Measurements from ENCODE around the gene MGLL. TPM values are rescaled to one million over a fixed set of nuclear protein-coding genes. Genes with fewer than 3 reads are reported as not detected.

MGLL gene
- total and polyA plus RNA-seq, 4 donors = 67.0 to 182 (median 78.2) TPM

GRCh38 chr3:127702151-127702578 lies 120.2 kb downstream of the MGLL start:
- DNase-seq (peak in 1 of 3 donors; percentile 25), ATAC-seq (ENCODE audit: insufficient read depth, low FRiP score) (no peak)
- peak overlapping the region; percentile 40 for H3K27ac ChIP-seq (ENCODE audit: low read depth in 1 of 2, low read length in 1 of 2)
- WGBS, 2 donors = 63 to 64% methylated on average over 4 of the region's 4 CpGs
- H3K36me3 ChIP-seq (ENCODE audit: control insufficient read depth in 4 of 4, insufficient read depth in 4 of 4, low read length in 4 of 4) = peaks cover 0 to 8% (median 0%) of the 10 kb centered on the region in 4 donors
- H3K4me3 ChIP-seq = no peak overlapping the region
- TF ChIP-seq, protein P1, sequence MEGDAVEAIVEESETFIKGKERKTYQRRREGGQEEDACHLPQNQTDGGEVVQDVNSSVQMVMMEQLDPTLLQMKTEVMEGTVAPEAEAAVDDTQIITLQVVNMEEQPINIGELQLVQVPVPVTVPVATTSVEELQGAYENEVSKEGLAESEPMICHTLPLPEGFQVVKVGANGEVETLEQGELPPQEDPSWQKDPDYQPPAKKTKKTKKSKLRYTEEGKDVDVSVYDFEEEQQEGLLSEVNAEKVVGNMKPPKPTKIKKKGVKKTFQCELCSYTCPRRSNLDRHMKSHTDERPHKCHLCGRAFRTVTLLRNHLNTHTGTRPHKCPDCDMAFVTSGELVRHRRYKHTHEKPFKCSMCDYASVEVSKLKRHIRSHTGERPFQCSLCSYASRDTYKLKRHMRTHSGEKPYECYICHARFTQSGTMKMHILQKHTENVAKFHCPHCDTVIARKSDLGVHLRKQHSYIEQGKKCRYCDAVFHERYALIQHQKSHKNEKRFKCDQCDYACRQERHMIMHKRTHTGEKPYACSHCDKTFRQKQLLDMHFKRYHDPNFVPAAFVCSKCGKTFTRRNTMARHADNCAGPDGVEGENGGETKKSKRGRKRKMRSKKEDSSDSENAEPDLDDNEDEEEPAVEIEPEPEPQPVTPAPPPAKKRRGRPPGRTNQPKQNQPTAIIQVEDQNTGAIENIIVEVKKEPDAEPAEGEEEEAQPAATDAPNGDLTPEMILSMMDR (IDR thresholded peaks at IDR 0.05; ENCODE audit: control extremely low read depth, extremely low read depth) = no peak
- H3K27me3 ChIP-seq (ENCODE audit: control insufficient read depth in 3 of 3, insufficient read depth in 3 of 3, low read length in 2 of 3) = no peaks in the 10 kb centered on the region
- H3K9ac ChIP-seq (ENCODE audit: insufficient read depth in 1 of 2, low read length in 2 of 2) = no peak overlapping the region
- no peaks in the 10 kb centered on the region for H3K9me3 ChIP-seq (ENCODE audit: control insufficient read depth in 4 of 4, insufficient read depth in 3 of 4, low read length in 3 of 4)
- peaks cover 0 to 39% (median 26%) of the 10 kb centered on the region in 5 donors for H3K4me1 ChIP-seq (ENCODE audit: control insufficient read depth in 5 of 5, insufficient read depth in 5 of 5, low read length in 5 of 5)

DNA sequence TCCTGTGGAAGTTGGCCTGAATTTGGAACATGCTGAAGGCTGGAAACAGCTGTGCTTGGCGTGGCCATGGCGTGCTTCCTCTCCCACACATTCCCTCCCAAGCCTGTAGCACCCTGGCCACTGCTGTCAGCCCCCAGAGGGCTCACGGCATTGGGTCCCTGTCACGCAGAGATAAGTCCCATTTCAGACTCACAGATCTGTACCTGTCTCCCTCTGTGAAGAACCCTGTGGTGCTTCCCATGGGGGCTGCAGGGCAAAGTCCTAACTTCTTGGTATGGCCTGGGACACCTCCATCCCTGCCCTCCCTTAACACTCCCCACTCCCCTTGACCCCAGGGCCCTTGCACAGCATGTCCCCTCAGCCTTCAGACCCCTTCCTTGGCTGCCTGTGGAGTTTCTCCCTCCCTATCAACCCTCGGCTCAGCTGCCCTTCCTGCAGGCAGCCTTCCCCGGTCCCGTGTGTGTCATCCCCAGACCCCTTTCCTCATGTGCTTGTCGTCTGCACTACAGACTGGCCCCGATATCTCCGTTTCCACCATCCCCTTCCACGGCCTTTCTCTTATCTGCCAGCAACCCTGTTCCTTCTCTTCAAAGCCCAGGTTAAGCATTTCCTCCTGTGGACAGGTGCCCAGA lies 120.9 kb downstream of the MGLL start:
- no peak for ATAC-seq (ENCODE audit: insufficient read depth, low FRiP score)
- Histone ChIP-seq H3K9me3 (ENCODE audit: control insufficient read depth in 4 of 4, insufficient read depth in 3 of 4, low read length in 3 of 4) (no peaks in the 10 kb centered on the region), H3K4me3 (no peak overlapping the region), H3K4me1 (ENCODE audit: control insufficient read depth in 5 of 5, insufficient read depth in 5 of 5, low read length in 5 of 5) (peaks cover 0 to 46% (median 30%) of the 10 kb centered on the region in 5 donors), H3K9ac (ENCODE audit: insufficient read depth in 1 of 2, low read length in 2 of 2) (no peak overlapping the region), H3K27me3 (ENCODE audit: control insufficient read depth in 3 of 3, insufficient read depth in 3 of 3, low read length in 2 of 3) (no peaks in the 10 kb centered on the region), H3K27ac (ENCODE audit: low read depth in 1 of 2, low read length in 1 of 2) (peak overlapping the region in 1 of 2 donors; percentile 40), H3K36me3 (ENCODE audit: control insufficient read depth in 4 of 4, insufficient read depth in 4 of 4, low read length in 4 of 4) (peaks cover 0 to 8% (median 0%) of the 10 kb centered on the region in 4 donors)
- peak; percentile 47 to 72 (median 47) for DNase-seq
- TF ChIP-seq, protein P1 (IDR thresholded peaks at IDR 0.05; ENCODE audit: control extremely low read depth, extremely low read depth) = no peak
- 70 to 81% methylated on average over 11 of the region's 11 CpGs for WGBS, 2 donors

DNA sequence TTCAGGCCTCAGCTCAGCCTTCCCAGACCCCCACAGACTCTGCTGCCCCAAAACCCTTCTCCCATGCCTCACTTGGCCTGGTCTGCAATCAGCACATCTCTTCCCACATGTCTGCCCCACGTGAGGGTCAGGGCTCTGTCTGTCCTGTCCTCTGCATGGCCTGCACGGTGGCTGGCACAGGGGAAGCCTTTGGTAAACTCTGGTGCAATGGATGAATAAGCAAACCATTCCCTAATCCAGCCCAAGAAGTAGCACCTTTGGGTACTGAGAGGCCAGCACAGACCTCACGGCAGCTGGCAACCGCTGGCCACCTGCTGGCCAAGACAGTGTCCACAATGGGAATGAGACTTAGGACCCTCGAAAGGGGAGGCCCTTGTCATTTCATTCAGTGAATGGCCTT lies 121.9 kb downstream of the MGLL start:
- H3K27ac ChIP-seq (ENCODE audit: low read depth in 1 of 2, low read length in 1 of 2) = peak overlapping the region in 1 of 2 donors; percentile 50
- DNase-seq = no peak
- H3K27me3 ChIP-seq (ENCODE audit: control insufficient read depth in 3 of 3, insufficient read depth in 3 of 3, low read length in 2 of 3) = no peaks in the 10 kb centered on the region
- H3K9me3 ChIP-seq (ENCODE audit: control insufficient read depth in 4 of 4, insufficient read depth in 3 of 4, low read length in 3 of 4) = no peaks in the 10 kb centered on the region
- peaks cover 0 to 1% (median 0%) of the 10 kb centered on the region in 4 donors for H3K36me3 ChIP-seq (ENCODE audit: control insufficient read depth in 4 of 4, insufficient read depth in 4 of 4, low read length in 4 of 4)
- no peak overlapping the region for H3K4me3 ChIP-seq
- 78 to 89% methylated on average over 5 of the region's 5 CpGs for WGBS, 2 donors
- TF ChIP-seq, protein P1 (IDR thresholded peaks at IDR 0.05; ENCODE audit: control extremely low read depth, extremely low read depth) = no peak
- peaks cover 0 to 50% (median 30%) of the 10 kb centered on the region in 5 donors for H3K4me1 ChIP-seq (ENCODE audit: control insufficient read depth in 5 of 5, insufficient read depth in 5 of 5, low read length in 5 of 5)
- no peak for ATAC-seq (ENCODE audit: insufficient read depth, low FRiP score)
- no peak overlapping the region for H3K9ac ChIP-seq (ENCODE audit: insufficient read depth in 1 of 2, low read length in 2 of 2)

All from lung (tissue), 12 donors.